Epidermal melanocyte (primary cell): ENCODE data around the gene ABCA6.

Experiments
- DNase-seq: peaks from one replicate; pipeline ENCODE4 v3.0.0; 2011; ENCODE audit warnings: low spot score; ENCODE audit not compliant: insufficient read length

ABCA6 gene

GRCh38 chr17:69143683-69144231 lies 2.1 kb upstream of the ABCA6 start:
- no peak for DNase-seq

- DNase-seq = no peak
These were observed 1.5 kb upstream of the ABCA6 start for GRCh38 chr17:69143151-69143550.

DNA sequence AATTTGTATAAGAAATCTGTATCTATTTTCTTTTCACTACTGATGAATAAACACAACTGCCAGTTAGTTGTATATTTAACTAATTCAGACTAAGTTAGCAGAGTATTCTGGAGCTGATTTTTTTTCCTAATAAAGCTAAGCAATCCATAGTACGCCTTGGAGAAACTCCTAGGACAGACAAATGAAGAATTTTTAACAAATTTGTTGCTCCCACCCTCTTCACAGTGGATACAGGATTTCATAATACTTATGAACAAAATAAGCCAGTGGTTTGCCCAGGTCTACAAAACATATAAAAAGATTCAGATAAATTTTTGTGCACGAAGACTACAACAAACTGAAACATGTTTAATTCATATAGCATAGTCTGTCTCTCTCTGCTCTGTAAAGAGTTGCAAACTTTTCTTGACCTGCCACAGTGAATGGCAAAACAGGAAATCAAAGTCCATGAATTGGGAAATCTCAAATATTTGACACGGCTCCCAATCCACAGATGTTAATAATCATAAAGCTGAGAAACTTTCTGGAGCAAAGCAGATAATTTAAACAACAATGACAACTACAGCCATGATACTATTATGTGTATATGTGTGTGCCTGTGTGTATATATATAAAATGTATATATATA lies 594 bp upstream of the ABCA6 start:
- DNase-seq = no peak

- no peak for DNase-seq
These were observed 7.6 kb downstream of the ABCA6 start for GRCh38 chr17:69134112-69134511.

GRCh38 chr17:69130627-69131296 lies 10.9 kb downstream of the ABCA6 start:
- no peak for DNase-seq

GRCh38 chr17:69123626-69124025 lies 18.1 kb downstream of the ABCA6 start:
- no peak for DNase-seq

GRCh38 chr17:69122065-69122464 lies 19.6 kb downstream of the ABCA6 start:
- no peak for DNase-seq

GRCh38 chr17:69117855-69118784 lies 23.6 kb downstream of the ABCA6 start:
- DNase-seq = no peak

GRCh38 chr17:69111794-69112193 lies 29.9 kb downstream of the ABCA6 start:
- no peak for DNase-seq

DNA sequence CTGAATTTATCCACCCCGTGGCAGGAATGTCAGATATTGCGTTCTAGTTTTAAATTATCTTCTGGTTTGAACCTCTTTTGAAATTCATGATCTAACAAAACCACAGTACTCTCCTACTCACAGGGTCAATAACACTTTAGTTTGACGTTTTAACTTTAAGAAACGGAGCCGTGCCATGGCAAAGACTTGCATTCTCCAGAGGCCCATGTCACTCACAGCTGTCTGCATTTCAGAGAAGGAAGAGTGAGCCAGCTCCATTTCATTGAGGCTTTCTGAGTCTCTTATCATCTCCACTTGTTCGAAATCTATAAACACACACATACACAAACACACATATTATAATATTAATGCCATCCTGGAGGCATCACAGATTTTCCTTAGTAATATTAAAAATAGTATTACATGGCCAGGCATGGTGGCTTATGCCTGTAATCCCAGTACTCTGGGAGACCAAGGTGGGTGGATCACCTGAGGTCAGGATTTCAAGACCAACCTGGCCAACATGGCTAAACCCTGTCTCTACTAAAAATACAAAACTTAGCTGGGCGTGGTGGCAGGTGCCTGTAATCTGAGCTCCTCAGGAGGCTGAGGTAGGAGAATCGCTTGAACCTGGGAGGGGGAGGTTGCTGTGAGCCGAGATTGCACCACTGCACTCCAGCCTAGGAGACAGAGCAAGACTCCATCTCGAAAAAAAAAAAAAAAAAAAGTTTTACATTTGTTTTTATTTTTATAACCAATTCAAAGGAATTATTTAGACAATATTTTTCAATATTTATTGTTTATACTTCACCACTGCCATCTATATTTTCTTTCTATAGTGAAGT lies 35.6 kb downstream of the ABCA6 start:
- DNase-seq = no peak

DNA sequence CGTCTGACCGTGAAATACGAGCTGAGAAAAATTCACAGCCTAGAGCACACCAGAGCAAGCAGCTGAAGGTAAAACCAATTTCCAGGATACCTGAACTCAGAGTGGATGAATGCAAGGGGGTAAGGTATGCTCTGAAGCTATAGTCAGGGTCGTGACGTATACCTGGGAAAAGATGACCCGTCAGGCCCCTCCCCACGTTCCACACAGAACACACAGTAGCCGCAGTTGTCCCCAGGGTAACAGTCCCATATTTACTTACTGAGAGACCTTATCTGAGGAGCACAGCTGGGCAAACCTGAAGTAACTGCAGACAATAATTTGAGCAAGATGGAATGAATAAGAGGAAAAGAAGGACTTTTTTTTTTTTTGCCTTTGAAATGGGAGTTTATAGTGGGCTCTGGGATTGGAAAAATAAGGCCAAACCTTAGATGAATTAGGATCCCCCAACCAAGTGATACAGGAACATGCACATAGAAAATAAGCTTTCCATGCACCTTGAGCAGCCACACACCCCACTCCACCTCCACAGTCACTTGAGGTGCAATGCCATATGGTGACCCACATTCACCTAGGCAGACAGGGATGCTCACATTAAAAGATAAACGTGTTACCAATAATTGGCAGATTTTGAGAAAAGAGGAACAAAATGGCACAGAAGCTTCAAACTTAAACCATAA lies 38.0 kb downstream of the ABCA6 start:
- DNase-seq = no peak

DNA sequence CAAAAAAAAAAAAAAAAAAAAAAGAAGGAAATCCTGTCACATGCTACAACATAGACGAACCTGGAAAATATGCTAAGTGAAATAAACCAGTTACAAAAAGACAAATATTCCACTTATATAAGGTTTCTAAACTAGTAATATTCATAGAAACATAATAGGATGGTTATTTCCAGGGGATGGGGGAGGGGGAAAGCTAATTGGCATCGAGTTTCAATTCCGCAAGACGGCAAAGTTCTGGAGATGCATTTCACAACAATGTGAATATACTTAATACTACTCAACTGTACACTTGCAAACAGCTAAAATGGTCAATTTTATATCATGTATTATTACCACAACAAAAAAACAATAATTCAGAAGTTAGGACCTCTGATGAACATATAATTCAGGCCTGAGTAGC lies 43.1 kb downstream of the ABCA6 start:
- no peak for DNase-seq

- DNase-seq = no peak
These were observed 45.2 kb downstream of the ABCA6 start for GRCh38 chr17:69096541-69096940.

- DNase-seq = no peak
These were observed 47.7 kb downstream of the ABCA6 start for GRCh38 chr17:69093995-69094394.

DNA sequence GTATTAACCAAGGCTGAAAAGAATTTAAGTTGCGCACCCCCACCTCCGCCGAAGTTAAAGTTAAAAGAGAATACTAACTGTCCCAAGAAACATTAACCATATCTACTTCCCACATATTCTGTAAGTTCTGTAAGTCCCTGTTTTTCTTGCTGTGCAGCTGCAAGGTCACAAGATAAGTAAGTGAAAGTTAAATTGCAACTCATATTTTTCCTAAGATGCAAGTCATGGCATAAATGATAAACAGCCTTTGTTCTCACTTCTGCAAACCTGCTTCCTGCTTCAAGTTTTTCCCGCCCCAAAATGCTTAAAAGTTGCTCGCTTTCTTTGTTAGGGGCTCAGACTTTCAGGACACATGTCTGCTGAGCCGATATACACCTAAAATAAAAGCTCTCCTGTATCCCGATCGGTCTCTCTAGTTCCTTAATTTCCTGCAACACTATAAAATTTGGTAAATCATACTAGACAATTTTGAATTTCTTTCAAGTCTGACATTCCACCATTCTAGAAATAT lies 48.4 kb downstream of the ABCA6 start:
- no peak for DNase-seq

- DNase-seq = no peak
These were observed 51.3 kb downstream of the ABCA6 start for GRCh38 chr17:69090365-69090764.

DNA sequence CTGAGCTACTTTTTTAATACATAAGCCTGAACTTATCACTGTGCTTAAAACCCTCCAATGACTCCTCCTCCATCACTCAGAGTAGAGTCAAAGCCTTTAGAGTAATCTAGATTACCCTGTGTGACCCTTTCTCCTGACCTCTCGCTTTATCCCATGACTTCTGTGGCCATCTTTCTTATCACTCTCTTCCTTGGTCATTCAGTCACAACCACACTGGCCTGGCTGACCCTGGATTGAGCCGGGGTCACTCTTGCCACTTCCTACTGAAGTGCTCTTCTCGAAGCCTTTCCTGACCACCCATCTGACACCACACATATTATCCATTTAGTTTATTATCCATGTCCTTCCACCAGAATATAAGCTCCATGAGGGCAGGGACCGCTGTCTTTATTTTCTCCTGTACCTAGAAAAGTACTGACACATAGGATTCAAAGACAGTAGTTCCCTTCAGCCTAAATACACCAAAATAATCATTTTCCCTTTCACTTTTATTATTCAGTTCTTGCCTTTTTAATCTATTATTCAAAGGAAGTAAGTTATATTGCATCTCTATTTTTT lies 53.0 kb downstream of the ABCA6 start:
- no peak for DNase-seq

DNA sequence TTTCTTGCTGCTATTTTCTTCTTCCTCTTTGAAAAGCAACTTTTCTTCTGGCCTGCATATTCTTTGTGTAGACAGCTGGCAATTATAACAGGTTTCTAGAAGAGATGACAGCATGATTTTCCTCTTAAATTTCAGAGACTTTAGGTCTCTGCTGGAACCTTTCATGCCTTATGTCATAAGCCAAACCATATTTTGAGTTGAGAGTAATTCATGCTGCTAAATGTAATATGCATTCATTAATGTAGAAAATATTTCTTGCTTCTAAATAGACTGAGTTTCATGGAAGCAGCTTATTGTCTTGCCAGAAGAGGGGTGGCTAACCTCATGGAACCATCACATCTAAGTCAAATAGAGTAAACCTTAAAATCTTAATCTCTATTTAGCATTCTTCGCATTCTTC lies 55.1 kb downstream of the ABCA6 start:
- DNase-seq = no peak

DNA sequence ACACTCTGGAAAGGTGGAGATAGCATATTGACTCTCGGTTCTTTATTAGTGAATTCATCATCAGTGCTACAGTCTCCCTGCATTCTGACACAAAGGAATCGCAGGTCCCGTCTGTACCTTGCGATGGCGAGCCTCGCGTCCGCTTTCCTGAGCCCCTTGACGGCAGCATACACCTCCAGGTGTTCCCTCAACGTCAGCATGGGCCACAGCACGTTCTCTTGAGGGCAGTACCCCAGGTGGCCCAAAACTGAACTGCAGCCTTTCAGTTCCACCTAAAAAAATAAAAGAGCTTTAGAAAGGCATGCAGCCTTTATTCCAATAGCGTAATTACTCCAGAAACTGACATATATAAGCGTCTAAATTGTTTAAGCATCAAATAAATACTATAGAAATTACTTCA lies 56.8 kb downstream of the ABCA6 start:
- no peak for DNase-seq

GRCh38 chr17:69082696-69083095 lies 59.0 kb downstream of the ABCA6 start:
- DNase-seq = no peak
